Stimulated activated CD8-positive, alpha-beta memory T cell treated with anti-CD3 and anti-CD28 coated beads, Interleukin-4, amount 100 ng/mL, for 4 hours (primary cell): ENCODE data around the gene SHMT2.
A peak's percentile ranks its signal among the peaks of the same experiment; 100 is the strongest.
"Not testable (repeated sequence)": the region's sequence is repeated elsewhere in the genome, so short reads cannot be mapped to it uniquely, and the experiment has no call there.

Source experiments
- DNase-seq, 2 donors: peaks; one replicate each; pipeline ENCODE4 v3.0.0-alpha.2; 2020; ENCODE audit warnings: low read depth in 2 of 2, low spot score in 1 of 2

Gene SHMT2

GRCh38 chr12:57261428-57261865 lies 31.9 kb downstream of the SHMT2 start:
- DNase-seq = no peak

- DNase-seq = no peak
Measured at GRCh38 chr12:57262126-57262822, 32.8 kb downstream of the SHMT2 start.

- no peak for DNase-seq
Measured at GRCh38 chr12:57263096-57263495, 33.6 kb downstream of the SHMT2 start.

GRCh38 chr12:57266681-57267080 lies 37.2 kb downstream of the SHMT2 start:
- DNase-seq = no peak

- DNase-seq = no peak
Measured at GRCh38 chr12:57268264-57268663, 38.8 kb downstream of the SHMT2 start.

GRCh38 chr12:57270966-57271470 lies 41.5 kb downstream of the SHMT2 start:
- no peak for DNase-seq

- DNase-seq = no peak
Measured at GRCh38 chr12:57272337-57273151, 43.0 kb downstream of the SHMT2 start.

GRCh38 chr12:57273516-57273915 lies 44.0 kb downstream of the SHMT2 start:
- no peak for DNase-seq

- DNase-seq = not testable (repeated sequence)
Measured at GRCh38 chr12:57276233-57276632, 46.7 kb downstream of the SHMT2 start.

- DNase-seq = no peak
Measured at GRCh38 chr12:57276935-57277563, 47.5 kb downstream of the SHMT2 start.

GRCh38 chr12:57278465-57279381 lies 49.2 kb downstream of the SHMT2 start:
- DNase-seq = no peak

GRCh38 chr12:57280211-57281062 lies 50.9 kb downstream of the SHMT2 start:
- peak; percentile 40 to 60 for DNase-seq

GRCh38 chr12:57282073-57282472 lies 52.6 kb downstream of the SHMT2 start:
- DNase-seq = not testable (repeated sequence)
